Keratinocyte (primary cell): ENCODE results near the gene C4orf50.

Experiments
- EZH2 ChIP-seq: IDR thresholded peaks from one replicate; pipeline ENCODE4 v1.6.1; 2012; ENCODE audit warnings: inconsistent platforms, mild to moderate bottlenecking, low read length, moderate library complexity
- TF ChIP-seq, protein P1 (sequence below), 3 experiments: IDR thresholded peaks in 1 of 3; conservative IDR thresholded peaks in 1 of 3; optimal IDR thresholded peaks in 1 of 3; 2 replicates in 2 of 3; 3 replicates in 1 of 3; pipeline versions ENCODE3 to v1.5.1; 2011; ENCODE audit warnings: low read length in 3 of 3, mild to moderate bottlenecking in 3 of 3, moderate library complexity in 2 of 3, control low read depth in 1 of 3, inconsistent platforms in 1 of 3; ENCODE audit not compliant: insufficient read depth in 2 of 3; ENCODE audit errors: extremely low read depth in 1 of 3

DNA sequence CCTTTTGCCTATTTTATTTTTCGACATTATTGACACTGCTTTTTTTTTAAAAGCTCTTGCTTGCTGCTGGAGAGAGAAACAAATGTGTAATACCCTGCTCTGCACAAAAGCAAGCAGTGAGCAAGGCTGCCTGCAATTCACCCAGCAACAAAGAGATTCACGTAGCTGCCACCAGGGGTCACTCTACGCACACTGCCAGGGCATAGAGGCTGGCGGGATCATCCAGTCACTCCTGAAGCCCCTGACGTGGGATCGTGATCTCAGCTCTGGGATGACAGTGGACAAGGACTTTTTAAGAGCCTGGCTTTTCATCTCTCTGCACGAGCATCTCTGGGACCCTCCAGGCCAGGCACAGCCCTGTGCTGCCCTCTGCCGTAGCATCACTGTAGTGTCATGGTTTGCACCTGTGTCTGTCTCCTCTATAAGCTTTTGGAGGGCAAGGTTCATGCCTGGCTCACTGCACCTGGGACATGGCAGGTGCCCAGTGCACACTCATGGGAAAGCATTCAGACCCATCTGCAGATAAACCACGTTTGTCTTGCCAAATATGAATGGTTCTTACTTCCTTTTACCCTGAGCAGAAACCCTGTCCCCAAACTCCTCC lies 19.8 kb downstream of the C4orf50 start:
- TF ChIP-seq EZH2: no peak
- TF ChIP-seq, protein P1, sequence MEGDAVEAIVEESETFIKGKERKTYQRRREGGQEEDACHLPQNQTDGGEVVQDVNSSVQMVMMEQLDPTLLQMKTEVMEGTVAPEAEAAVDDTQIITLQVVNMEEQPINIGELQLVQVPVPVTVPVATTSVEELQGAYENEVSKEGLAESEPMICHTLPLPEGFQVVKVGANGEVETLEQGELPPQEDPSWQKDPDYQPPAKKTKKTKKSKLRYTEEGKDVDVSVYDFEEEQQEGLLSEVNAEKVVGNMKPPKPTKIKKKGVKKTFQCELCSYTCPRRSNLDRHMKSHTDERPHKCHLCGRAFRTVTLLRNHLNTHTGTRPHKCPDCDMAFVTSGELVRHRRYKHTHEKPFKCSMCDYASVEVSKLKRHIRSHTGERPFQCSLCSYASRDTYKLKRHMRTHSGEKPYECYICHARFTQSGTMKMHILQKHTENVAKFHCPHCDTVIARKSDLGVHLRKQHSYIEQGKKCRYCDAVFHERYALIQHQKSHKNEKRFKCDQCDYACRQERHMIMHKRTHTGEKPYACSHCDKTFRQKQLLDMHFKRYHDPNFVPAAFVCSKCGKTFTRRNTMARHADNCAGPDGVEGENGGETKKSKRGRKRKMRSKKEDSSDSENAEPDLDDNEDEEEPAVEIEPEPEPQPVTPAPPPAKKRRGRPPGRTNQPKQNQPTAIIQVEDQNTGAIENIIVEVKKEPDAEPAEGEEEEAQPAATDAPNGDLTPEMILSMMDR (optimal IDR thresholded peaks at IDR 0.05 in 1 of 3, IDR thresholded peaks at IDR 0.05 in 1 of 3, conservative IDR thresholded peaks at IDR 0.05 in 1 of 3; ENCODE audit: extremely low read depth in 1 of 3, insufficient read depth in 2 of 3, low read length in 3 of 3): peak; percentile 88 to 96 (median 94)
